ENCODE data around the gene CAMSAP1.

The CAMSAP1 gene

DNA sequence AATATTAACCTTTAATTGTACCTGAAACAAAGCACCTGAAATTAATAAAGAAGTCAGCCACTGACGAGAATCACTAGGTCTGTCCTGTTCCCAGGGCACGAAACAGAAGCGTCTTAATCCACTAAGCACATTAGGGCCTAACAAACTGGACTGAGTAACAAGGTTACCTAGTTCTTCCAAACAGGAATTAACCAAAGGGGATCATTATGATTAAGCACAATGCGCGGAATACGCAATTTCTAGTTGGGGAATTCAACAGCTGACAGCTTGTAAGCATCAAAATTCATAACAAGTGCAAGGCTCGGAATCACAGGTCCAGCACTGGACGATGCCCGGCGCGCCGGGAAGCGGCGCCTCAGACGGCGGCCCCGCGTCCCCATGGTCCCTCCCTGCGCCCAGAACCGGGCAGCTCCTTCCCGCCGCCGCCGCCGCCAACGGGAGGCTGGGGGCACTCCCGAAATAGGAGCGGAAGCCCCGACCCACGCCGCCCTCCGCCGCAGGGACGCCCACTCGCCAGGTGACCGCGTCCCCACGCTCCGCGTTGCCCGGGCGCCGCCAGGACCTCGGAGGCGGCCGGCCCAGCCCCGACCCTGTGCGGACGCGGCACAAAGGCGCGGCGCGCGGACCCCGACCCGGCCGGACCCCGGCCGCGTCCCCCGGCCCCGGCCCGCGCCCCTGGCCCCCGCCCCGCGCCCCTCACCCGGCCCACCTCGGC, 898 bp downstream of the CAMSAP1 start:
- ChIA-PET CTCF (interaction anchor here (1.0 kb wide), 1 partner anchor 29 kb away, joined by 4 read pairs; no protein-coding TSS in a partner anchor), POLR2A (no interaction called here)
- Histone ChIP-seq H3K9me3 (ENCODE audit: control insufficient read depth, insufficient read depth, low read depth, low read length) (no peaks in the 10 kb centered on the region), H3K27ac (ENCODE audit: extremely low read depth, low read depth, low read length) (peak overlapping the region; percentile 73; the same call in 1 of the 2 replicates), H3K4me3 (ENCODE audit: low read depth, low read length) (peak overlapping the region; percentile 59), H3K4me1 (ENCODE audit: control insufficient read depth, insufficient read depth, low read length) (no peaks in the 10 kb centered on the region; the same call in 1 of the 2 replicates), H3K36me3 (ENCODE audit: control insufficient read depth in 2 of 2, insufficient read depth in 1 of 2, low read length in 2 of 2) (peaks cover 5 to 33% of the 10 kb centered on the region in 2 experiments; a peak in 2 of 3 replicates)
- TF ChIP-seq, protein P1, sequence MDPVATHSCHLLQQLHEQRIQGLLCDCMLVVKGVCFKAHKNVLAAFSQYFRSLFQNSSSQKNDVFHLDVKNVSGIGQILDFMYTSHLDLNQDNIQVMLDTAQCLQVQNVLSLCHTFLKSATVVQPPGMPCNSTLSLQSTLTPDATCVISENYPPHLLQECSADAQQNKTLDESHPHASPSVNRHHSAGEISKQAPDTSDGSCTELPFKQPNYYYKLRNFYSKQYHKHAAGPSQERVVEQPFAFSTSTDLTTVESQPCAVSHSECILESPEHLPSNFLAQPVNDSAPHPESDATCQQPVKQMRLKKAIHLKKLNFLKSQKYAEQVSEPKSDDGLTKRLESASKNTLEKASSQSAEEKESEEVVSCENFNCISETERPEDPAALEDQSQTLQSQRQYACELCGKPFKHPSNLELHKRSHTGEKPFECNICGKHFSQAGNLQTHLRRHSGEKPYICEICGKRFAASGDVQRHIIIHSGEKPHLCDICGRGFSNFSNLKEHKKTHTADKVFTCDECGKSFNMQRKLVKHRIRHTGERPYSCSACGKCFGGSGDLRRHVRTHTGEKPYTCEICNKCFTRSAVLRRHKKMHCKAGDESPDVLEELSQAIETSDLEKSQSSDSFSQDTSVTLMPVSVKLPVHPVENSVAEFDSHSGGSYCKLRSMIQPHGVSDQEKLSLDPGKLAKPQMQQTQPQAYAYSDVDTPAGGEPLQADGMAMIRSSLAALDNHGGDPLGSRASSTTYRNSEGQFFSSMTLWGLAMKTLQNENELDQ (tag by site-specific recombination; IDR thresholded peaks at IDR 0.05; ENCODE audit: low read depth), result no peak
- TF ChIP-seq ZNF677 (tag by site-specific recombination; IDR thresholded peaks at IDR 0.05) (no peak), ZNF350 (tag by site-specific recombination; IDR thresholded peaks at IDR 0.05) (no peak), ZNF155 (tag by site-specific recombination; IDR thresholded peaks at IDR 0.05) (no peak), ZNF777 (tag by site-specific recombination; IDR thresholded peaks at IDR 0.05; ENCODE audit: borderline replicate concordance) (no peak), ZNF2 (tag by site-specific recombination; IDR thresholded peaks at IDR 0.05) (no peak), YY2 (tag by site-specific recombination; IDR thresholded peaks at IDR 0.05) (no peak), PRDM1 (tag by site-specific recombination; IDR thresholded peaks at IDR 0.05) (no peak), ZNF214 (tag by site-specific recombination; IDR thresholded peaks at IDR 0.05; ENCODE audit: borderline replicate concordance) (no peak), ZNF248 (tag by site-specific recombination; IDR thresholded peaks at IDR 0.05) (no peak), ZNF658 (tag by site-specific recombination; IDR thresholded peaks at IDR 0.05) (no peak), ZNF76 (tag by site-specific recombination; IDR thresholded peaks at IDR 0.05; ENCODE audit: borderline replicate concordance, low read depth) (peak; percentile 29; the same call in 1 of the 2 replicates), SALL2 (tag by site-specific recombination; IDR thresholded peaks at IDR 0.05; ENCODE audit: borderline replicate concordance) (no peak), ZNF302 (tag by site-specific recombination; IDR thresholded peaks at IDR 0.05; ENCODE audit: low read depth) (no peak), TRIM28 (IDR thresholded peaks at IDR 0.05; ENCODE audit: borderline replicate concordance, low read length) (no peak), HOXD13 (CRISPR knock-in tag; IDR thresholded peaks at IDR 0.05; ENCODE audit: borderline replicate concordance) (no peak), ZNF354C (tag by site-specific recombination; IDR thresholded peaks at IDR 0.05; ENCODE audit: borderline replicate concordance, low read depth) (no peak), SP2 (tag by site-specific recombination; IDR thresholded peaks at IDR 0.05) (peak; percentile 52), ZNF433 (tag by site-specific recombination; IDR thresholded peaks at IDR 0.05; ENCODE audit: low read depth) (no peak), ZBTB21 (tag by site-specific recombination; IDR thresholded peaks at IDR 0.05) (no peak), ZNF747 (tag by site-specific recombination; IDR thresholded peaks at IDR 0.05) (no peak), OSR2 (tag by site-specific recombination; IDR thresholded peaks at IDR 0.05) (no peak), ZNF624 (tag by site-specific recombination; IDR thresholded peaks at IDR 0.05) (no peak)
- TF ChIP-seq, protein P2, sequence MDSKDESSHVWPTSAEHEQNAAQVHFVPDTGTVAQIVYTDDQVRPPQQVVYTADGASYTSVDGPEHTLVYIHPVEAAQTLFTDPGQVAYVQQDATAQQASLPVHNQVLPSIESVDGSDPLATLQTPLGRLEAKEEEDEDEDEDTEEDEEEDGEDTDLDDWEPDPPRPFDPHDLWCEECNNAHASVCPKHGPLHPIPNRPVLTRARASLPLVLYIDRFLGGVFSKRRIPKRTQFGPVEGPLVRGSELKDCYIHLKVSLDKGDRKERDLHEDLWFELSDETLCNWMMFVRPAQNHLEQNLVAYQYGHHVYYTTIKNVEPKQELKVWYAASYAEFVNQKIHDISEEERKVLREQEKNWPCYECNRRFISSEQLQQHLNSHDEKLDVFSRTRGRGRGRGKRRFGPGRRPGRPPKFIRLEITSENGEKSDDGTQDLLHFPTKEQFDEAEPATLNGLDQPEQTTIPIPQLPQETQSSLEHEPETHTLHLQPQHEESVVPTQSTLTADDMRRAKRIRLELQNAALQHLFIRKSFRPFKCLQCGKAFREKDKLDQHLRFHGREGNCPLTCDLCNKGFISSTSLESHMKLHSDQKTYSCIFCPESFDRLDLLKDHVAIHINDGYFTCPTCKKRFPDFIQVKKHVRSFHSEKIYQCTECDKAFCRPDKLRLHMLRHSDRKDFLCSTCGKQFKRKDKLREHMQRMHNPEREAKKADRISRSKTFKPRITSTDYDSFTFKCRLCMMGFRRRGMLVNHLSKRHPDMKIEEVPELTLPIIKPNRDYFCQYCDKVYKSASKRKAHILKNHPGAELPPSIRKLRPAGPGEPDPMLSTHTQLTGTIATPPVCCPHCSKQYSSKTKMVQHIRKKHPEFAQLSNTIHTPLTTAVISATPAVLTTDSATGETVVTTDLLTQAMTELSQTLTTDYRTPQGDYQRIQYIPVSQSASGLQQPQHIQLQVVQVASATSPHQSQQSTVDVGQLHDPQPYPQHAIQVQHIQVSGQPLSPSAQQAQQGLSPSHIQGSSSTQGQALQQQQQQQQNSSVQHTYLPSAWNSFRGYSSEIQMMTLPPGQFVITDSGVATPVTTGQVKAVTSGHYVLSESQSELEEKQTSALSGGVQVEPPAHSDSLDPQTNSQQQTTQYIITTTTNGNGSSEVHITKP (tag by site-specific recombination; IDR thresholded peaks at IDR 0.05), result peak; percentile 68
- TF ChIP-seq, protein P3, sequence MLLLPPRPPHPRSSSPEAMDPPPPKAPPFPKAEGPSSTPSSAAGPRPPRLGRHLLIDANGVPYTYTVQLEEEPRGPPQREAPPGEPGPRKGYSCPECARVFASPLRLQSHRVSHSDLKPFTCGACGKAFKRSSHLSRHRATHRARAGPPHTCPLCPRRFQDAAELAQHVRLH (tag by site-specific recombination; IDR thresholded peaks at IDR 0.05), result no peak
- TF ChIP-seq, protein P4, sequence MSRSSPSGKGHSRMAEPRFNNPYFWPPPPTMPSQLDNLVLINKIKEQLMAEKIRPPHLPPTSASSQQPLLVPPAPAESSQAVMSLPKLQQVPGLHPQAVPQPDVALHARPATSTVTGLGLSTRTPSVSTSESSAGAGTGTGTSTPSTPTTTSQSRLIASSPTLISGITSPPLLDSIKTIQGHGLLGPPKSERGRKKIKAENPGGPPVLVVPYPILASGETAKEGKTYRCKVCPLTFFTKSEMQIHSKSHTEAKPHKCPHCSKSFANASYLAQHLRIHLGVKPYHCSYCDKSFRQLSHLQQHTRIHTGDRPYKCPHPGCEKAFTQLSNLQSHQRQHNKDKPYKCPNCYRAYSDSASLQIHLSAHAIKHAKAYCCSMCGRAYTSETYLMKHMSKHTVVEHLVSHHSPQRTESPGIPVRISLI (tag by site-specific recombination; IDR thresholded peaks at IDR 0.05), result no peak
- TF ChIP-seq, protein P5, sequence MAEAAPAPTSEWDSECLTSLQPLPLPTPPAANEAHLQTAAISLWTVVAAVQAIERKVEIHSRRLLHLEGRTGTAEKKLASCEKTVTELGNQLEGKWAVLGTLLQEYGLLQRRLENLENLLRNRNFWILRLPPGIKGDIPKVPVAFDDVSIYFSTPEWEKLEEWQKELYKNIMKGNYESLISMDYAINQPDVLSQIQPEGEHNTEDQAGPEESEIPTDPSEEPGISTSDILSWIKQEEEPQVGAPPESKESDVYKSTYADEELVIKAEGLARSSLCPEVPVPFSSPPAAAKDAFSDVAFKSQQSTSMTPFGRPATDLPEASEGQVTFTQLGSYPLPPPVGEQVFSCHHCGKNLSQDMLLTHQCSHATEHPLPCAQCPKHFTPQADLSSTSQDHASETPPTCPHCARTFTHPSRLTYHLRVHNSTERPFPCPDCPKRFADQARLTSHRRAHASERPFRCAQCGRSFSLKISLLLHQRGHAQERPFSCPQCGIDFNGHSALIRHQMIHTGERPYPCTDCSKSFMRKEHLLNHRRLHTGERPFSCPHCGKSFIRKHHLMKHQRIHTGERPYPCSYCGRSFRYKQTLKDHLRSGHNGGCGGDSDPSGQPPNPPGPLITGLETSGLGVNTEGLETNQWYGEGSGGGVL (tag by site-specific recombination; IDR thresholded peaks at IDR 0.05), result no peak
- TF ChIP-seq, protein P6, sequence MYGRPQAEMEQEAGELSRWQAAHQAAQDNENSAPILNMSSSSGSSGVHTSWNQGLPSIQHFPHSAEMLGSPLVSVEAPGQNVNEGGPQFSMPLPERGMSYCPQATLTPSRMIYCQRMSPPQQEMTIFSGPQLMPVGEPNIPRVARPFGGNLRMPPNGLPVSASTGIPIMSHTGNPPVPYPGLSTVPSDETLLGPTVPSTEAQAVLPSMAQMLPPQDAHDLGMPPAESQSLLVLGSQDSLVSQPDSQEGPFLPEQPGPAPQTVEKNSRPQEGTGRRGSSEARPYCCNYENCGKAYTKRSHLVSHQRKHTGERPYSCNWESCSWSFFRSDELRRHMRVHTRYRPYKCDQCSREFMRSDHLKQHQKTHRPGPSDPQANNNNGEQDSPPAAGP (tag by site-specific recombination; IDR thresholded peaks at IDR 0.05), result no peak
